22Rv1 (cell line): ENCODE measurements around the gene PPY.
"Not testable (repeated sequence)": the region's sequence is repeated elsewhere in the genome, so short reads cannot be mapped to it uniquely, and the experiment has no call there.

Experiments used
- H3K27ac ChIP-seq: fragments of 450-650 bp; 2 replicates; pipeline ENCODE4 v1.5.1; 2017
- ZFX ChIP-seq: fragments of 450-650 bp; IDR thresholded peaks from 2 replicates; pipeline ENCODE4 v1.6.1; 2017; ENCODE audit warnings: antibody characterized with exemption, borderline replicate concordance
- TF ChIP-seq, protein P1 (sequence below): fragments of 450-650 bp; IDR thresholded peaks from 2 replicates; pipeline ENCODE4 v1.5.1; 2017; ENCODE audit warnings: mild to moderate bottlenecking

Gene PPY

GRCh38 chr17:43974382-43975266 is 32.3 kb upstream of the PPY start:
- no peak overlapping the region for H3K27ac ChIP-seq
- TF ChIP-seq, protein P1, sequence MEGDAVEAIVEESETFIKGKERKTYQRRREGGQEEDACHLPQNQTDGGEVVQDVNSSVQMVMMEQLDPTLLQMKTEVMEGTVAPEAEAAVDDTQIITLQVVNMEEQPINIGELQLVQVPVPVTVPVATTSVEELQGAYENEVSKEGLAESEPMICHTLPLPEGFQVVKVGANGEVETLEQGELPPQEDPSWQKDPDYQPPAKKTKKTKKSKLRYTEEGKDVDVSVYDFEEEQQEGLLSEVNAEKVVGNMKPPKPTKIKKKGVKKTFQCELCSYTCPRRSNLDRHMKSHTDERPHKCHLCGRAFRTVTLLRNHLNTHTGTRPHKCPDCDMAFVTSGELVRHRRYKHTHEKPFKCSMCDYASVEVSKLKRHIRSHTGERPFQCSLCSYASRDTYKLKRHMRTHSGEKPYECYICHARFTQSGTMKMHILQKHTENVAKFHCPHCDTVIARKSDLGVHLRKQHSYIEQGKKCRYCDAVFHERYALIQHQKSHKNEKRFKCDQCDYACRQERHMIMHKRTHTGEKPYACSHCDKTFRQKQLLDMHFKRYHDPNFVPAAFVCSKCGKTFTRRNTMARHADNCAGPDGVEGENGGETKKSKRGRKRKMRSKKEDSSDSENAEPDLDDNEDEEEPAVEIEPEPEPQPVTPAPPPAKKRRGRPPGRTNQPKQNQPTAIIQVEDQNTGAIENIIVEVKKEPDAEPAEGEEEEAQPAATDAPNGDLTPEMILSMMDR, result no peak
- TF ChIP-seq ZFX, result no peak

- not testable (repeated sequence) for H3K27ac ChIP-seq
Observed at GRCh38 chr17:43972444-43973212, 30.4 kb upstream of the PPY start.

DNA sequence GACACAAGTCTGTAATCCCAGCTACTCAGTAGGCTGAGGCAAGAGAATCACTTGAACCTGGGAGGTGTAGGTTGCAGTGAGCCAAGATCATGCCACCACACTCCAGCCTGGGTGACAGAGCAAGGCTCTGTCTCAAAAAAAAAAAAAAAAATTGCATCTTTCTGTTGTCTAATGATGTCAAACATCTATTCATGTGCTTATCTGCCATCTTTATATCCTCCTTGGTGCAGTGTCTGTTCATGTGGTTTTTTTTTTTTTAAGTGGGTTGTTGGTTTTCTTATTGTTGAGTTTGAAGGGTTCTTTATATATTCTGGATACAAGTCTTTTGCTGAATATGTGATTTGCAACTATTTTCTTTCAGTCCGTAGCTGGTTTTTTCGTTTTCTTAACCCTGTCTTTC is 29.2 kb upstream of the PPY start:
- not testable (repeated sequence) for H3K27ac ChIP-seq

- TF ChIP-seq, protein P1, result no peak
- no peak for TF ChIP-seq ZFX
- no peak overlapping the region for H3K27ac ChIP-seq
Observed at GRCh38 chr17:43970366-43970765, 28.1 kb upstream of the PPY start.

- TF ChIP-seq, protein P1, result no peak
- TF ChIP-seq ZFX, result no peak
- no peak overlapping the region for H3K27ac ChIP-seq
Observed at GRCh38 chr17:43967251-43967875, 25.1 kb upstream of the PPY start.

- TF ChIP-seq ZFX, result no peak
- TF ChIP-seq, protein P1, result no peak
- no peak overlapping the region for H3K27ac ChIP-seq
Observed at GRCh38 chr17:43966276-43966675, 24.0 kb upstream of the PPY start.

GRCh38 chr17:43962479-43962878 is 20.2 kb upstream of the PPY start:
- no peak for TF ChIP-seq ZFX
- TF ChIP-seq, protein P1, result no peak
- no peak overlapping the region for H3K27ac ChIP-seq

GRCh38 chr17:43961954-43962353 is 19.7 kb upstream of the PPY start:
- H3K27ac ChIP-seq, result no peak overlapping the region
- no peak for TF ChIP-seq ZFX
- TF ChIP-seq, protein P1, result no peak

- not testable (repeated sequence) for H3K27ac ChIP-seq
Observed at GRCh38 chr17:43961292-43961691, 19.0 kb upstream of the PPY start.
